GM12878 (cell line): ENCODE data around the gene OSBP. TPM values are rescaled to one million over a fixed set of nuclear protein-coding genes. Genes with fewer than 3 reads are reported as not detected.

Experiments used
- BCLAF1 ChIP-seq: fragments of 450-650 bp; IDR thresholded peaks from 2 replicates; pipeline ENCODE4 v1.6.1; 2017; ENCODE audit warnings: antibody characterized with exemption, mild to moderate bottlenecking, moderate library complexity
- CREB1 ChIP-seq: IDR thresholded peaks from 2 replicates; pipeline ENCODE4 v1.6.1; 2012; ENCODE audit warnings: low read depth, mild to moderate bottlenecking, inconsistent platforms
- E2F8 ChIP-seq: fragments of 450-650 bp; IDR thresholded peaks from 2 replicates; pipeline ENCODE4 v1.6.1; 2018; ENCODE audit warnings: mild to moderate bottlenecking, low read depth, moderate library complexity; ENCODE audit not compliant: partially characterized antibody
- IRF5 ChIP-seq: fragments of 450-650 bp; IDR thresholded peaks from 2 replicates; pipeline ENCODE4 v1.6.1; 2017; ENCODE audit warnings: borderline replicate concordance
- LARP7 ChIP-seq: fragments of 450-650 bp; IDR thresholded peaks from 2 replicates; pipeline ENCODE4 v1.6.1; 2017; ENCODE audit warnings: mild to moderate bottlenecking
- MYC ChIP-seq: IDR thresholded peaks from 2 replicates; pipeline ENCODE4 v1.6.1; 2011; ENCODE audit warnings: mild to moderate bottlenecking, low read length, moderate library complexity, inconsistent platforms; ENCODE audit not compliant: insufficient read depth, insufficient replicate concordance, insufficient read length, severe bottlenecking
- TCF7 ChIP-seq: IDR thresholded peaks from 2 replicates; pipeline ENCODE4 v1.6.1; 2014; ENCODE audit warnings: antibody characterized with exemption, borderline replicate concordance
- USF1 ChIP-seq: IDR thresholded peaks from 2 replicates; pipeline ENCODE4 v1.6.1; 2011; ENCODE audit warnings: borderline replicate concordance, low read depth, mild to moderate bottlenecking, moderate library complexity, mixed read lengths, low read length; ENCODE audit not compliant: insufficient read depth; ENCODE audit errors: extremely low read length
- USF2 ChIP-seq: IDR thresholded peaks from 2 replicates; pipeline ENCODE4 v1.6.1; 2011; ENCODE audit warnings: low read depth, low read length, improper control_type of control experiment, borderline replicate concordance
- ZBTB11 ChIP-seq: fragments of 450-650 bp; formaldehyde crosslinking; IDR thresholded peaks from 2 replicates; pipeline ENCODE4 v1.5.0; 2022; ENCODE audit warnings: mild to moderate bottlenecking, missing genetic modification characterization
- ZBTB40 ChIP-seq: fragments of 450-650 bp; IDR thresholded peaks from 2 replicates; pipeline ENCODE4 v1.6.1; 2016; ENCODE audit warnings: mild to moderate bottlenecking, moderate library complexity, borderline replicate concordance
- polyA plus RNA-seq, 11 experiments: library from polyadenylated mRNA; depleted of rRNA in 4 of 11; unstranded in 6 of 11; stranded (reverse) in 5 of 11; fragments of >200 nt; fragmentation: Nextera tagmentation in 4 of 11; fragmentation: Illumina TruSeq in 1 of 11; extraction: Ambion mirVana in 4 of 11; extraction: Trizol in 1 of 11; gene quantifications; 1 replicate in 1 of 11; 2 replicates in 10 of 11; pipeline versions ENCODE4 v1.2.1 to v1.2.3, GENCODE V29; 2011 to 2016; ENCODE audit warnings: inconsistent platforms in 2 of 11, missing spikeins in 2 of 11, low read depth in 1 of 11
- total RNA-seq, 4 experiments: library from RNA; depleted of rRNA in 3 of 4; stranded (reverse); fragments of >200 nt in 3 of 4; fragmentation: Illumina TruSeq in 1 of 4; extraction: Trizol in 1 of 4; gene quantifications; 2 replicates each; pipeline versions ENCODE4 v1.2.1 to v1.2.3, GENCODE V29; 2013 to 2021

Gene OSBP
- total and polyA plus RNA-seq, 10 of the 15 experiments (the other 5 are each of a cell fraction or from before 2014, with no cell fraction given) = 5.9 to 41.2 (median 21.7) TPM

- no peak for TF ChIP-seq ZBTB11 (CRISPR knock-in tag)
- TF ChIP-seq USF1 = no peak
- no peak for TF ChIP-seq USF2
- no peak for TF ChIP-seq BCLAF1
- TF ChIP-seq CREB1 = peak; percentile 39; the same call in 1 of the 2 replicates
- peak; percentile 64 for TF ChIP-seq E2F8
- no peak for TF ChIP-seq MYC
- TF ChIP-seq IRF5 = no peak
- TF ChIP-seq LARP7 = no peak
- TF ChIP-seq TCF7 = peak; percentile 47; the same call in 1 of the 2 replicates
- TF ChIP-seq ZBTB40 = peak; percentile 85
Measured at GRCh38 chr11:59560290-59560701, 55.3 kb downstream of the OSBP start (continued).
